NCI-H1092 treated with DMSO at 0.1 percent for 48 hours (cell line): ENCODE data around the gene ATP5ME.
A peak's percentile ranks its signal among the peaks of the same experiment; 100 is the strongest.
"Not testable (repeated sequence)": the region's sequence is repeated elsewhere in the genome, so short reads cannot be mapped to it uniquely, and the experiment has no call there.

Experiments
- DNase-seq: peaks from one replicate; lab custom pipeline; 2025; lab: John Stamatoyannopoulos, UW

The ATP5ME gene

DNA sequence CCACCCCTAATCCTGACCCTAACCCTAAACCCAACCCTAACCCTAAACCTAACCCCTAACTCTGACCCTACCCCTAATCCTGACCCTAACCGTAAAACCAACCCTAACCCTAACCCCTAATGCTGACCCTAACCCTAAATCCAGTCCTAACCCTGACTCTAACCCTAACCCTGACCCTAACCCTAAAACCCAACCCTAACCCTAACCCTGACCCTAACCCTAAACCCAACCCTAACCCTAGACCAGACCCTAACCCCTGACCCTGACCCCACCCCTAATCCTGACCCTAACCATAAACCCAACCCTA, 30.8 kb upstream of the ATP5ME start:
- DNase-seq: no peak

- no peak for DNase-seq
Observed at GRCh38 chr4:704198-704891, 30.3 kb upstream of the ATP5ME start.

DNA sequence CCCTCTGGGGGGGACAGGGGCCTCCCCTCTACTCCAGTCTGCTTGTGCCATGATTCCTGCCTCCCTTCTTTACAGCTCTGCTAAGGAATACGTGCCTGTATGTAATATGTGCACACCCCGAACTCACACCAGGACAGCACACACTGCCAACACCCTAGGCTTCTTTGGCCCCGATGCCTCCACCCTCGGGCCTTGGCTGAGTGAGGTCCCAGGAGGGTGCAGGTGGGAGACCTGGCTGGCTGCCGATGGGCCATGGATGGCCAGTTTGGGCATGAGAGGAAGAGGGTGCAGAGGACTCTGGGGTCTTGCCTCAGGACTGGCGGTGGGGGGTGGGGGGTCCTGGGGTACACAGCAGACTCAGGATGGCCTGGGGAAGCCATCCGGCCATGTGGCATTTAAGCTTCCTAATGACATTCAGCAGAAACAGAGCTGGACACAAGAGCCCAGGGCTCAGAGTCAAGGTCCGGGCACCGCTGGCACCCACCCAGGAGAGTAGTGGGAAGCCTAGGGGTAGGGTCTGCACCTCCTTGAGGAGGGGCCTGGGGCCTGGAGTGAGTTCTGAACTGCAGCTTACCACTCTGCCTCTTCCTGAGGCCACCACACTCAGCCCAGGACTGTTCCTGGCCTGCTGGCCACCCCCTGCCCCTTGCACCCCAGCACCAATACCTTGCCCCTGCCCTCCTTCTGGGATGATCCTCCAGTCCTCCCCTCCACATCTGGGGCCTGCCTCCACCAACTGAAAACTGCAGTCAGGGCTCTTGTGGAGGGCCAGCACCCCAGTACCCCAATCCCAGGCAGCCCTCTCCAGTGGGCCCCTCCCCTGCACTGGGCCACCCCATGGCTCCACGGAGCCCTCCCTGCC, 29.5 kb upstream of the ATP5ME start:
- DNase-seq: no peak

DNA sequence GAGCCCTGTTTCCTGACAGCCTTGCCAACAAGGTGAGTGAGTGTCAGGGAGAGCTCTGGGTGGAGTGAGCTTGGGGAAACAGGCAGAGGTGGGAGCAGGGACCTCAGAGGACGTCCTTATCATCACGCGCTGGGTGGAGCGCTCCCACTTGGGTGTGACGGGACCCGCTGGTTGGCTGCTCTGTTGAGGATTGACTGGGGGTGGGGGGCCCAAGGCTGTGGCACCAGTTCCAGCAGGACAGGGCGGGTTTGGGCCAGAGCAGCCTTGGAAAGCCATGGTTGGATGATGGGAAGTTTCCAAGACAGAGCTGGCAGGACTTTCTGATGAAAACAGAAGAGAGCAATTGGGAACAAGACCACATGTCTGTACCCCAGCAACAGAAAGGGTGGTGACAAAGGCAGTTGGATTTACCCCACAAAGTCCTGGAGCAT, 28.6 kb upstream of the ATP5ME start:
- DNase-seq: no peak

GRCh38 chr4:700587-701264, 26.6 kb upstream of the ATP5ME start:
- DNase-seq: no peak

DNA sequence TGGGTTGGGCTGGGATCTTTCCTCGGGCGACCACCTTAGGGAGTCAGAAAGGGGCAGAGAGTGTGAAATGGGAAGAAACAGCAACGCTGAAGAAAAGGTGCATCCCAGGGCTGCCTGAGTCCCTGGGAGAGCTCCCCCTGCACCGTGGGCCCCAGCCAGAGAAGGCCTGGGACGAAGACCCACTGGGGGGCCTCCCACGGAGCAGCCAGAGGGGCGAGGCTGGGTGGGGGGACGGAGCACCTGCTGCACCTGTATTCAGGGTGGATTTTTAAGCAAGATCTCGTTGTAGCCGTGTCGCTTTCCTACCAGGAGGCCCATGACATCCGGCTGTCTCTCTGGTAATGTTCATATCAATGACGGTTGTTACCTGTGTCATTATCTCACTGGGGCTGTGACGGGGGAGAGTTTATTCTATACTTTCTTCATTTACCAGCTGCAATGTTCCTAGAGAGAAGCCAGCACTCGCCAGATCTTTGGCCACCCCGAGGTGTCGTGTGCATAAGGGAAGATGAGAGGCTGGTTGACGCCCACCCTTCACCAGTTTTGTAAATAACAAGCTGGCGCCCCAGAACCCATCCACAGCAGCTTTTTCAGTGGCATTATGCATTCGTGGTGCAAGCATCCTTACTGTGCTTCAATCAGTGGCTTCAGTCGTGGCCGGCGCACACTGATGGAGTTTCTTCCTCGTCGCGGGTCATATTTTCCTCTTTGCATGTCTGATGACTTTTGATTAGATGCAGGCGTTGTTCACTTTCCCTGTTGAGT, 25.9 kb upstream of the ATP5ME start:
- no peak for DNase-seq

DNA sequence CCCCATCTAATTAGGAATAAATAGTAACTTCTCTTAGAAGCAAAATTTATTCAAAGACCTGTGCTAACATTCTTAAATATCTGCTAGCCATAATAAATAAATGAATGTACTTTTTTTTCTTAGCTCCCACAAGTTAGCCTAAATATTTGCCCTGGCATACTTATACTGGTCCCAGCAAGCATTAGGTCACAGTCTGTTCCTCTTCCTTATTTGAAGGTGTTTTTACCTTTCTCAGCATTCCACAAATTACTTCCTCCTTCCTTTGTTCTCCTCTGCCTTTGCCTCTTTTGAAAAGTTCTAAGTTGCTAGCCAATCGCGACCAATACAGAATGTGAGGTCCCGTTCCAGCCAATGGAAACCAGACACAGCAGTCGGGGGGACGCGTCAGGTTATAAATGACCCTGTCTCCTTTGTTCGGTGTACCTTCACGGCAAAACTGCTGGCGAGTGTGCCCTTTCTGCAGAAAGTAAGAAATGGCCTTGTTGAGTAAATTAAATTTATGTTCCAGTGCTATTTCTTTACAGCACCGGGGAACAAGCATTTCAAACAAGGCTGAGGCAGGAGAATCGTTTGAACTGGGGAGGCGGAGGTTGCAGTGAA, 20.4 kb upstream of the ATP5ME start:
- DNase-seq: not testable (repeated sequence)

GRCh38 chr4:692771-693554, 18.9 kb upstream of the ATP5ME start:
- DNase-seq: no peak

DNA sequence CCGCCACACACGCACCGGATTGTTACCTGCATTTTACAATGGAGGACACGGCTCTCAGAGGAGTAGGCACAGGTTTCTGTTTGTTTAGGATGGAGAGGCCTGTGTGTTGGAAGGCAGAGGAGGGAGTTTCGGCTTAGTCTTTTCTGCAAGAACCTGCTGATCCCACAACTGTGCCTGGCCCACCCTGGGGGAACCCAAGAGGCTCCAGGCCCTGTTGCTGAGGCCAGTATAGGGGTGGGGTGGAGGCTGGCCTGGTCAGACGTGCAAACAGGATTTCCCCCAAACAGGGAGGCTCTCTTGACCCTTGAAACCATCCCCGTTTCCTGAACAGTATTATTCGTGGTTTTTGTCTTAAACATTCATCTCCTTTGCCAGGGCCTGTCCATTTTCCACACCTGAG, 15.6 kb upstream of the ATP5ME start:
- no peak for DNase-seq

DNA sequence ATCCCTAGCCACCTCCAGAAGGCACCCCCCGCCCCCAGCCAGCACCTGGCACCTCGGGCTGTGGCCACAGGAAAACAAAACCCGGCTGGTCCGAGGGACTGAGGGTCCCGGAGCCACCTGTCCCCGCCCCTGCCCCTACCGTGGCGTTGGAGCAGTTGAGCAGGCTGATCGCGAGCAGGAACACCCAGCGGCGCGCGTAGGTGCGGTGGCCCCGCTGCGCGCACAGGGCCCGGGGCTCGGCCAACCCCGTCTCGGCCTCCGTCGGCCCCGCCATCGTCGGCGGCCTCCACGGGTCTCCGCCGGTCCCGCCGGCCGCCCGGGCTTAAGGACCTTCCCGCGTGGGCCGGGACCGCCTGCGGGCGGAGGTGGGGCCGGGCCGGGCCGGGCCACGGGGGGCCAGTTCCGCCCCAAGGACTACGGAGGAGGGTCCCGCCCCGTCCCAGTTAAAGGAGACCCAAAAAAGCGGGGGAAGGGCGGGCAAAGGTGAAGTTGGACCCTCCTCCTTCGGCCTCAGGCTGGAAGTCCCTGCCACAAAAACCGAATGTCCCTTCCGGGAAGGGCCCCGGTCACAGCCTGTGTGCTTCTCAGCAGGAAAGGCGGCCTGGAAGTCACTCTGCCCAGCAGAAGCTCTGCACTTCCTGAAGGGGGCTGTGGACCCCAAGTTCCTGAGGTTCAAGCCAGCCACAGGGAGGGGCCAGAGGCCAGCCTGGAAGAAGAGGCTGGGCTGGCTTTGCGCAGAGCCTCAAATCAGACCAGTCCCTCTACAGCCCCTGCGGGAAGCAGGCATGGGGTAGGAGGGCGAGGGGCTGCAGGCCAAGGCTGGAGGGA, 15.0 kb upstream of the ATP5ME start, which contains the start of gene SLC49A3:
Gene SLC49A3, minus strand, starts transcription at position 298 of the 828 bp plus-strand sequence. Its CDS starts 24 bp downstream, at position 274.
- no peak for DNase-seq

- DNase-seq: no peak
Observed at GRCh38 chr4:687971-688853, 14.1 kb upstream of the ATP5ME start.

- no peak for DNase-seq
Observed at GRCh38 chr4:687048-687970, 13.2 kb upstream of the ATP5ME start.

DNA sequence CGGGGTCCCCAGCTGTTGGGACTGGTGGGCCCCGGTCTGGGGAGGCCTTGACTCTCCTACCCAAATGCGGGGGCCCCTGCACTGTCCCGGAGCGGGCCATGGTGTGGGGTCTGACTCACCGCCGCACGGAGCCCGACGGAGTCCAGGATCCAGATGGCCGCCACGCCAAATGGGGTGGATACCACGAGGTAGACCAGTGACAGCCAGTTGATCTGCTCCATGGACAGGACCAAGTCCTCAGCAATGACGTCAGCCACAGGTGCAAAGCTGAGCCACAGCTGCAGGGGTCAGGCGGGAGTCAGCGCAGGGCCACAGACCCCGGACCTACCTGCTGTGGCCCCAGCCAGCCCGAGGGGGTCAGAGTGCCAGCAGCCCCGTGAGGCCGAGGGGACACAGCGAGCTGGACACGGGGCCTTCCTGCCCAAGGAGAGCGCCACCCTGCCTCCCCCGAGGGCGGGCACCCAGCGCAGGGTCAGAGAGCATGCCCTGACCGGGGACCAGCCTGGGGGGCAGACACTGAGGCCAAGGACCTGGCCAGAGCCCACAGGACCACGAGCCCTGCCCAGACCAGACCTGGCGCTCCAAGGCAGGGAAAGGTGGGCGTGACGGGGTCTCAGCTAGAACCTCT, 12.5 kb upstream of the ATP5ME start:
- DNase-seq: no peak

GRCh38 chr4:685679-686412, 11.8 kb upstream of the ATP5ME start:
- no peak for DNase-seq

GRCh38 chr4:684623-685327, 10.7 kb upstream of the ATP5ME start:
- DNase-seq: peak; percentile 45
